Iris pigment epithelial cell (primary cell): ENCODE results near the gene TBXAS1.

ENCODE experiments used
- DNase-seq: peaks from one replicate; pipeline ENCODE4 v3.0.0-alpha.2; 2011; ENCODE audit warnings: low read depth

The TBXAS1 gene

GRCh38 chr7:139982927-139983920, 154.2 kb downstream of the TBXAS1 start:
- peak; percentile 28 for DNase-seq

- DNase-seq: no peak
Measured at GRCh38 chr7:139984642-139985539, 155.8 kb downstream of the TBXAS1 start.

- DNase-seq: no peak
Measured at GRCh38 chr7:139985811-139986210, 156.7 kb downstream of the TBXAS1 start.

- DNase-seq: no peak
Measured at GRCh38 chr7:139987691-139988516, 158.8 kb downstream of the TBXAS1 start.

GRCh38 chr7:139989366-139990141, 160.5 kb downstream of the TBXAS1 start:
- no peak for DNase-seq

- DNase-seq: no peak
Measured at GRCh38 chr7:139990142-139990535, 161.1 kb downstream of the TBXAS1 start.

GRCh38 chr7:139990571-139991268, 161.7 kb downstream of the TBXAS1 start:
- no peak for DNase-seq

- DNase-seq: no peak
Measured at GRCh38 chr7:139991269-139991666, 162.2 kb downstream of the TBXAS1 start.

GRCh38 chr7:139991911-139992310, 162.8 kb downstream of the TBXAS1 start:
- no peak for DNase-seq

- no peak for DNase-seq
Measured at GRCh38 chr7:139992353-139993044, 163.4 kb downstream of the TBXAS1 start.

GRCh38 chr7:139993169-139993568, 164.1 kb downstream of the TBXAS1 start:
- DNase-seq: no peak

- no peak for DNase-seq
Measured at GRCh38 chr7:139993592-139993991, 164.5 kb downstream of the TBXAS1 start.

GRCh38 chr7:139994356-139994755, 165.3 kb downstream of the TBXAS1 start:
- no peak for DNase-seq

GRCh38 chr7:139995017-139995915, 166.2 kb downstream of the TBXAS1 start:
- DNase-seq: peak; percentile 51

- DNase-seq: no peak
Measured at GRCh38 chr7:139998572-139998971, 169.5 kb downstream of the TBXAS1 start.

GRCh38 chr7:139999516-139999915, 170.5 kb downstream of the TBXAS1 start:
- DNase-seq: no peak

- DNase-seq: no peak
Measured at GRCh38 chr7:140000666-140001268, 171.7 kb downstream of the TBXAS1 start.

- peak; percentile 74 for DNase-seq
Measured at GRCh38 chr7:140003913-140004382, 174.9 kb downstream of the TBXAS1 start.
